IMR-90 (cell line): Measurements from ENCODE around the gene NFIA. TPM values are rescaled to one million over a fixed set of nuclear protein-coding genes. Genes with fewer than 3 reads are reported as not detected.

ENCODE experiments used
- ATAC-seq: fragments of 200-7000 bp; cut with Tn5 transposase; 2 replicates; pipeline ENCODE4 v1.9.1; 2020; ENCODE audit warnings: low read depth, mild to moderate bottlenecking, moderate library complexity
- BruUV-seq: library from RNA; stranded (reverse); fragments of 400-500 nt; replicated peaks from 2 replicates; lab custom pipeline; 2021; lab: Mats Ljungman, UMichigan
- CTCF ChIA-PET: fragments of 300-600 bp; formaldehyde crosslinking; extraction: SDS; loops from one replicate; lab custom pipeline; 2021; ENCODE audit warnings: antibody characterized with exemption; lab: Yijun Ruan, JAX
- POLR2A ChIA-PET: fragments of 300-600 bp; sonication (Branson Sonifier 250); formaldehyde crosslinking; loops from one replicate; lab custom pipeline; 2022; ENCODE audit warnings: antibody characterized with exemption; ENCODE audit not compliant: unreplicated experiment; lab: Charles Lee
- DNase-seq: peaks from one replicate; pipeline ENCODE4 v3.0.0; 2013
- H2AFZ ChIP-seq: replicated peaks from 2 replicates; pipeline ENCODE3; 2013; ENCODE audit warnings: low read length, mild to moderate bottlenecking; ENCODE audit not compliant: poor library complexity
- H2AK5ac ChIP-seq: 2 replicates; pipeline ENCODE4 v1.6.1; 2013; ENCODE audit warnings: low read depth, low read length, inconsistent platforms
- H2AK9ac ChIP-seq: replicated peaks from 2 replicates; pipeline ENCODE3; 2013; ENCODE audit warnings: mild to moderate bottlenecking, low read depth, low read length, moderate library complexity; ENCODE audit not compliant: poor library complexity
- H2BK120ac ChIP-seq: 2 replicates; pipeline ENCODE4 v1.6.1; 2013; ENCODE audit warnings: low read depth, low read length, inconsistent platforms
- H2BK15ac ChIP-seq: 3 replicates; pipeline ENCODE4 v1.6.1; 2013; ENCODE audit warnings: low read depth, low read length, inconsistent platforms
- H2BK20ac ChIP-seq: 2 replicates; pipeline ENCODE4 v1.6.1; 2013; ENCODE audit warnings: low read depth, mild to moderate bottlenecking, inconsistent platforms, low read length, moderate library complexity
- H2BK5ac ChIP-seq: 2 replicates; pipeline ENCODE4 v1.6.1; 2013; ENCODE audit warnings: mild to moderate bottlenecking, low read depth, low read length, inconsistent platforms; ENCODE audit not compliant: poor library complexity, severe bottlenecking
- H3K14ac ChIP-seq: replicated peaks from 2 replicates; pipeline ENCODE4 v1.6.1; 2013; ENCODE audit warnings: low read depth, low read length, inconsistent platforms
- H3K18ac ChIP-seq: 2 replicates; pipeline ENCODE4 v1.6.1; 2013; ENCODE audit warnings: low read depth, low read length, control low read depth
- H3K23ac ChIP-seq: 2 replicates; pipeline ENCODE4 v1.6.1; 2013; ENCODE audit warnings: low read depth, low read length, inconsistent platforms
- H3K27ac ChIP-seq: 2 replicates; pipeline ENCODE4 v1.5.1; 2013; ENCODE audit warnings: mild to moderate bottlenecking, control low read depth, low read length; ENCODE audit not compliant: insufficient read depth
- H3K27me3 ChIP-seq: 2 replicates; pipeline ENCODE4 v1.6.1; 2013; ENCODE audit warnings: low read length; ENCODE audit not compliant: control insufficient read depth, insufficient read depth
- H3K36me3 ChIP-seq: 2 replicates; pipeline ENCODE4 v1.6.1; 2013; ENCODE audit warnings: low read length, mixed read lengths; ENCODE audit not compliant: control insufficient read depth, insufficient read depth
- H3K4ac ChIP-seq: 2 replicates; pipeline ENCODE4 v1.6.1; 2013; ENCODE audit warnings: low read depth, low read length, inconsistent platforms
- H3K4me1 ChIP-seq: 2 replicates; pipeline ENCODE4 v1.6.1; 2013; ENCODE audit warnings: low read length, mixed read lengths; ENCODE audit not compliant: control insufficient read depth, insufficient read depth
- H3K4me2 ChIP-seq: 2 replicates; pipeline ENCODE4 v1.6.1; 2013; ENCODE audit warnings: low read depth, mild to moderate bottlenecking, control low read depth, low read length, moderate library complexity
- H3K4me3 ChIP-seq: 2 replicates; pipeline ENCODE4 v1.5.1; 2013; ENCODE audit warnings: low read depth, mild to moderate bottlenecking, control low read depth, low read length, moderate library complexity; ENCODE audit not compliant: insufficient read depth
- H3K56ac ChIP-seq: 2 replicates; pipeline ENCODE4 v1.6.1; 2013; ENCODE audit warnings: low read length, inconsistent platforms; ENCODE audit not compliant: insufficient read depth; ENCODE audit errors: extremely low read depth
- H3K79me1 ChIP-seq, 2 experiments: 2 replicates each; pipeline ENCODE4 v1.6.1; 2013; ENCODE audit warnings: low read length in 2 of 2, inconsistent platforms in 1 of 2, low read depth in 1 of 2
- H3K9ac ChIP-seq: 2 replicates; pipeline ENCODE4 v1.6.1; 2013; ENCODE audit warnings: low read depth, low read length, control low read depth
- H3K9me1 ChIP-seq: 2 replicates; pipeline ENCODE4 v1.6.1; 2013; ENCODE audit warnings: low read length, inconsistent platforms; ENCODE audit not compliant: insufficient read depth
- H3K9me3 ChIP-seq: 2 replicates; pipeline ENCODE4 v1.6.1; 2013; ENCODE audit warnings: low read length; ENCODE audit not compliant: control insufficient read depth, insufficient read depth
- H4K20me1 ChIP-seq: 2 replicates; pipeline ENCODE4 v1.6.1; 2013; ENCODE audit warnings: low read length, inconsistent platforms; ENCODE audit not compliant: insufficient read depth
- H4K5ac ChIP-seq: 2 replicates; pipeline ENCODE4 v1.6.1; 2013; ENCODE audit warnings: mild to moderate bottlenecking, low read depth, low read length, control low read depth
- H4K8ac ChIP-seq, 2 experiments: 2 replicates each; pipeline ENCODE4 v1.6.1; 2013; ENCODE audit warnings: low read depth in 2 of 2, low read length in 2 of 2, control low read depth in 1 of 2, inconsistent platforms in 1 of 2
- H4K91ac ChIP-seq: 2 replicates; pipeline ENCODE4 v1.6.1; 2013; ENCODE audit warnings: low read depth, low read length, inconsistent platforms; ENCODE audit not compliant: insufficient read depth
- BHLHE40 ChIP-seq: fragments of 150-350 bp; IDR thresholded peaks from 2 replicates; pipeline ENCODE4 v1.6.1; 2016; ENCODE audit warnings: mild to moderate bottlenecking, low read depth, low read length
- CEBPB ChIP-seq: IDR thresholded peaks from 2 replicates; pipeline ENCODE4 v1.6.1; 2012; ENCODE audit warnings: low read depth, low read length, improper control_type of control experiment
- CHD1 ChIP-seq: IDR thresholded peaks from 2 replicates; pipeline ENCODE4 v1.6.1; 2012; ENCODE audit warnings: low read depth, low read length, improper control_type of control experiment
- FOS ChIP-seq: fragments of 150-350 bp; IDR thresholded peaks from 2 replicates; pipeline ENCODE4 v1.6.1; 2016; ENCODE audit warnings: low read depth, low read length
- MAFK ChIP-seq: IDR thresholded peaks from 2 replicates; pipeline ENCODE4 v1.6.1; 2012; ENCODE audit warnings: low read depth, low read length, improper control_type of control experiment
- MAZ ChIP-seq: IDR thresholded peaks from 2 replicates; pipeline ENCODE4 v1.6.1; 2012; ENCODE audit warnings: low read depth, mild to moderate bottlenecking, low read length, improper control_type of control experiment, moderate library complexity, borderline replicate concordance
- MXI1 ChIP-seq: IDR thresholded peaks from 2 replicates; pipeline ENCODE4 v1.6.1; 2012; ENCODE audit warnings: low read depth, mild to moderate bottlenecking, low read length, moderate library complexity, borderline replicate concordance
- NFE2L2 ChIP-seq: fragments of 150-350 bp; IDR thresholded peaks from 2 replicates; pipeline ENCODE4 v1.6.1; 2016; ENCODE audit warnings: low read depth, mild to moderate bottlenecking, low read length
- POLR2A ChIP-seq: IDR thresholded peaks from 2 replicates; pipeline ENCODE4 v1.6.1; 2012; ENCODE audit warnings: mild to moderate bottlenecking, low read depth, low read length
- RCOR1 ChIP-seq: IDR thresholded peaks from 2 replicates; pipeline ENCODE4 v1.6.1; 2012; ENCODE audit warnings: mild to moderate bottlenecking, low read length, improper control_type of control experiment; ENCODE audit not compliant: insufficient replicate concordance
- SMC3 ChIP-seq: fragments of 150-350 bp; IDR thresholded peaks from 2 replicates; pipeline ENCODE4 v1.6.1; 2016; ENCODE audit warnings: low read depth, mild to moderate bottlenecking, antibody characterized with exemption, low read length, moderate library complexity
- USF2 ChIP-seq: fragments of 150-350 bp; IDR thresholded peaks from 2 replicates; pipeline ENCODE4 v1.6.1; 2017; ENCODE audit warnings: mild to moderate bottlenecking, antibody characterized with exemption, low read length, low read depth
- WGBS, 2 experiments: methylation state at CpG; one replicate each; pipeline versions ENCODE4 v1.1.5 to v1.1.7; 2013; ENCODE audit warnings: missing lambda C conversion rate in 2 of 2; ENCODE audit not compliant: insufficient read length in 1 of 2; ENCODE audit errors: extremely low coverage in 2 of 2; 5-methylcytosine and 5-hydroxymethylcytosine counted together
- dilution Hi-C: fragments of 300-500 bp; cut with HindIII; formaldehyde crosslinking; loops from one replicate; pipeline ENCODE4 v1.14.3; 2018; ENCODE audit warnings: low sequenced_read_pairs; ENCODE audit not compliant: unreplicated experiment
- in situ Hi-C: fragments of 300-500 bp; cut with MboI; formaldehyde crosslinking; loops from 3 replicates; pipeline ENCODE4 v1.14.3; 2019; ENCODE audit warnings: low sequenced_read_pairs, inconsistent platforms, mixed read lengths
- intact Hi-C: fragments of 100-400 bp; cut with micrococcal nuclease; formaldehyde crosslinking; loops from 2 replicates; pipeline ENCODE4 v1.10.0; 2022
- polyA plus RNA-seq, 3 experiments: library from polyadenylated mRNA; depleted of rRNA; stranded (reverse); fragments of >200 nt; gene quantifications; 2 replicates each; pipeline ENCODE4 v1.2.3, GENCODE V29; 2012; ENCODE audit warnings: low replicate concordance in 1 of 3
- total RNA-seq: library from RNA; depleted of rRNA; stranded (reverse); fragments of >200 nt; gene quantifications from 2 replicates; pipeline ENCODE4 v1.2.3, GENCODE V29; 2012
- TF ChIP-seq, protein P1 (sequence below): fragments of 150-350 bp; IDR thresholded peaks from 2 replicates; pipeline ENCODE4 v1.6.1; 2016; ENCODE audit warnings: low read depth, mild to moderate bottlenecking, low read length, moderate library complexity, borderline replicate concordance

NFIA gene
- total and polyA plus RNA-seq, 2 of the 4 experiments (the other 2 are of a cell fraction), result 1.6 to 2.2 TPM

- no peaks in the 10 kb centered on the region for H3K36me3 ChIP-seq
- no peak overlapping the region for H3K9ac ChIP-seq
- no peak overlapping the region for H2BK20ac ChIP-seq
- H3K79me1 ChIP-seq, result no peaks in the 10 kb centered on the region
- no peak overlapping the region for H2BK120ac ChIP-seq
- ATAC-seq, result no peak
- H4K20me1 ChIP-seq, result no peaks in the 10 kb centered on the region
- H3K9me3 ChIP-seq, result no peaks in the 10 kb centered on the region
- H4K91ac ChIP-seq, result no peak overlapping the region
- no peak overlapping the region for H2AK5ac ChIP-seq
- H2AFZ ChIP-seq, result no peak overlapping the region
- in situ Hi-C loops, result no loop called here
- no peaks in the 10 kb centered on the region for H3K27me3 ChIP-seq
- dilution Hi-C loops, result no loop called here
- intact Hi-C loops, result no loop called here
- H4K5ac ChIP-seq, result no peak overlapping the region
- H3K4me2 ChIP-seq, result no peak overlapping the region
- no peak for TF ChIP-seq POLR2A
- TF ChIP-seq MXI1, result no peak
- no peak for TF ChIP-seq MAZ
- no peak for TF ChIP-seq BHLHE40
- no peak for TF ChIP-seq RCOR1
- TF ChIP-seq, protein P1, sequence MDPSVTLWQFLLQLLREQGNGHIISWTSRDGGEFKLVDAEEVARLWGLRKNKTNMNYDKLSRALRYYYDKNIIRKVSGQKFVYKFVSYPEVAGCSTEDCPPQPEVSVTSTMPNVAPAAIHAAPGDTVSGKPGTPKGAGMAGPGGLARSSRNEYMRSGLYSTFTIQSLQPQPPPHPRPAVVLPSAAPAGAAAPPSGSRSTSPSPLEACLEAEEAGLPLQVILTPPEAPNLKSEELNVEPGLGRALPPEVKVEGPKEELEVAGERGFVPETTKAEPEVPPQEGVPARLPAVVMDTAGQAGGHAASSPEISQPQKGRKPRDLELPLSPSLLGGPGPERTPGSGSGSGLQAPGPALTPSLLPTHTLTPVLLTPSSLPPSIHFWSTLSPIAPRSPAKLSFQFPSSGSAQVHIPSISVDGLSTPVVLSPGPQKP, result no peak
- no peak for TF ChIP-seq USF2
- TF ChIP-seq SMC3, result no peak
- no peak for TF ChIP-seq NFE2L2
- TF ChIP-seq FOS, result no peak
- TF ChIP-seq MAFK, result no peak
- TF ChIP-seq CHD1, result no peak
- no peak for TF ChIP-seq CEBPB
- no peak overlapping the region for H3K4me3 ChIP-seq
- no peak overlapping the region for H3K56ac ChIP-seq
- H3K18ac ChIP-seq, result no peak overlapping the region
- no peak for DNase-seq
- H2BK5ac ChIP-seq, result no peak overlapping the region
- no CpG with 5 or more reads among the region's 3 CpGs for WGBS, 2 experiments
- no peak overlapping the region for H2AK9ac ChIP-seq
- no peaks in the 10 kb centered on the region for H3K9me1 ChIP-seq
- H3K23ac ChIP-seq, result no peak overlapping the region; the same call in 1 of the 2 replicates
- CTCF ChIA-PET, result no interaction called here
- H2BK15ac ChIP-seq, result no peak overlapping the region
- no peaks in the 10 kb centered on the region for H3K4me1 ChIP-seq
- H3K4ac ChIP-seq, result no peak overlapping the region
- no peak overlapping the region for H3K27ac ChIP-seq
- no peak overlapping the region for H4K8ac ChIP-seq
- no TSS peak for BruUV-seq
- no peak overlapping the region for H3K14ac ChIP-seq
- POLR2A ChIA-PET, result no interaction called here
Measured at GRCh38 chr1:61285371-61285885, 203.1 kb downstream of the NFIA start.
